ENCODE data around the gene FNDC3A.

Gene FNDC3A

GRCh38 chr13:48938308-48938943, 37.3 kb upstream of the FNDC3A start:
- H3K27me3 ChIP-seq (ENCODE audit: insufficient read depth, low read length, poor library complexity) = no peaks in the 10 kb centered on the region
- no peaks in the 10 kb centered on the region for H3K79me2 ChIP-seq (ENCODE audit: insufficient read depth, low read length)
- TF ChIP-seq EZH2 (IDR thresholded peaks at IDR 0.05; ENCODE audit: borderline replicate concordance, low read depth, low read length, severe bottlenecking) = no peak
- TF ChIP-seq, protein P1, sequence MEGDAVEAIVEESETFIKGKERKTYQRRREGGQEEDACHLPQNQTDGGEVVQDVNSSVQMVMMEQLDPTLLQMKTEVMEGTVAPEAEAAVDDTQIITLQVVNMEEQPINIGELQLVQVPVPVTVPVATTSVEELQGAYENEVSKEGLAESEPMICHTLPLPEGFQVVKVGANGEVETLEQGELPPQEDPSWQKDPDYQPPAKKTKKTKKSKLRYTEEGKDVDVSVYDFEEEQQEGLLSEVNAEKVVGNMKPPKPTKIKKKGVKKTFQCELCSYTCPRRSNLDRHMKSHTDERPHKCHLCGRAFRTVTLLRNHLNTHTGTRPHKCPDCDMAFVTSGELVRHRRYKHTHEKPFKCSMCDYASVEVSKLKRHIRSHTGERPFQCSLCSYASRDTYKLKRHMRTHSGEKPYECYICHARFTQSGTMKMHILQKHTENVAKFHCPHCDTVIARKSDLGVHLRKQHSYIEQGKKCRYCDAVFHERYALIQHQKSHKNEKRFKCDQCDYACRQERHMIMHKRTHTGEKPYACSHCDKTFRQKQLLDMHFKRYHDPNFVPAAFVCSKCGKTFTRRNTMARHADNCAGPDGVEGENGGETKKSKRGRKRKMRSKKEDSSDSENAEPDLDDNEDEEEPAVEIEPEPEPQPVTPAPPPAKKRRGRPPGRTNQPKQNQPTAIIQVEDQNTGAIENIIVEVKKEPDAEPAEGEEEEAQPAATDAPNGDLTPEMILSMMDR (IDR thresholded peaks at IDR 0.05; ENCODE audit: borderline replicate concordance, extremely low read depth, low read length, poor library complexity, severe bottlenecking) = no peak
- H2AFZ ChIP-seq (ENCODE audit: low read depth, low read length) = no peak overlapping the region
- no peaks in the 10 kb centered on the region for H3K9me3 ChIP-seq (ENCODE audit: insufficient read depth, low read length, severe bottlenecking)
- H3K4me2 ChIP-seq (ENCODE audit: insufficient read depth, low read length) = no peak overlapping the region
- no peaks in the 10 kb centered on the region for H3K36me3 ChIP-seq (ENCODE audit: insufficient read depth, low read length)
- no peak overlapping the region for H3K9ac ChIP-seq (ENCODE audit: low read depth, low read length)
- DNase-seq = no peak
- no peaks in the 10 kb centered on the region for H4K20me1 ChIP-seq (ENCODE audit: insufficient read depth, low read length)
- no peak overlapping the region for H3K4me3 ChIP-seq (ENCODE audit: low read depth in 1 of 2, low read length in 2 of 2)
- H3K4me1 ChIP-seq (ENCODE audit: insufficient read depth, low read length) = peaks cover 12% of the 10 kb centered on the region
- no peak overlapping the region for H3K27ac ChIP-seq (ENCODE audit: low read length)
- peak; percentile 88 for ATAC-seq (ENCODE audit: insufficient read depth, low read depth)

DNA sequence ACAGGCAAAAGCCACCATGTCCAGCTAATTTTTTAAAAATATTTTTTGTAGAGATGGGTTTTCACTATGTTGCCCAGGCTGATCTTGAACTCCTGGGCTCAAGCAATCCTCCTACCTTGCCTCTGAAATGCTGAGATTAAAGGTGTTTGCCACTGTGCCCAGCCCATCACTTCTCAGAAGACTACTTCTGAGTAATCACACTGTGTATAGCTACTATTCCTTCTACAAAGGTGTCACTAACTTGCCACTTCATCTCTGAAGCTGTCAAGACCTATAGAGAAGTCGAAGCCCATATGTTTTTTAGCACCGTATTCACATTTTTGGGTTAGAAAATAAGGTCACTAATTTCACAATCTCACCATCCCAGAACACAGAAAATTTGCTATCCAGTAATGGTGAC, 36.0 kb upstream of the FNDC3A start:
- Histone ChIP-seq H3K4me2 (ENCODE audit: insufficient read depth, low read length) (no peak overlapping the region), H4K20me1 (ENCODE audit: insufficient read depth, low read length) (no peaks in the 10 kb centered on the region), H3K9me3 (ENCODE audit: insufficient read depth, low read length, severe bottlenecking) (no peaks in the 10 kb centered on the region), H3K9ac (ENCODE audit: low read depth, low read length) (no peak overlapping the region), H3K36me3 (ENCODE audit: insufficient read depth, low read length) (no peaks in the 10 kb centered on the region), H2AFZ (ENCODE audit: low read depth, low read length) (no peak overlapping the region), H3K27me3 (ENCODE audit: insufficient read depth, low read length, poor library complexity) (no peaks in the 10 kb centered on the region), H3K27ac (ENCODE audit: low read length) (no peak overlapping the region), H3K4me1 (ENCODE audit: insufficient read depth, low read length) (peaks cover 12% of the 10 kb centered on the region), H3K4me3 (ENCODE audit: low read depth in 1 of 2, low read length in 2 of 2) (no peak overlapping the region), H3K79me2 (ENCODE audit: insufficient read depth, low read length) (no peaks in the 10 kb centered on the region)
- no peak for ATAC-seq (ENCODE audit: insufficient read depth, low read depth)
- DNase-seq = no peak
- TF ChIP-seq EZH2 (IDR thresholded peaks at IDR 0.05; ENCODE audit: borderline replicate concordance, low read depth, low read length, severe bottlenecking) = no peak

DNA sequence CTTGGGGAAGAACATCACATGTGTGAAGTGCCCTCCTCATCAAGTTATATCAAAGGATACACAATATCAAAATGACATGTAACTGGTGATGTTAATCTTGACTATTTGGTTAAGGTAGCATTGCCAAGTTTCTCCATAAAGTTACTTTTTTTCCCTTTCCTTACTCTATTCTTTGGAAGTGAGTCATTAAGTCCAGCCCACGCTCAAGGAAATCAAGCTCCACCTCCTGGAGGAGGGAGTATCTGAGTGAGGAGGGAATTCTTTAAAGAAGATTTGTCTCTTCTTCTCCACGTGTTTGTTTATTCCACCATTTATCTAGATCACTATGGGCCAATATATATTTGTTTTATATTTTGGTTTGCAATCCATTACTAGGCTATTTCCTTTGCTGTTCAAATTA, 33.6 kb upstream of the FNDC3A start:
- no peak overlapping the region for H3K4me3 ChIP-seq (ENCODE audit: low read depth in 1 of 2, low read length in 2 of 2)
- no peaks in the 10 kb centered on the region for H3K9me3 ChIP-seq (ENCODE audit: insufficient read depth, low read length, severe bottlenecking)
- H3K27ac ChIP-seq (ENCODE audit: low read length) = no peak overlapping the region
- no peaks in the 10 kb centered on the region for H3K36me3 ChIP-seq (ENCODE audit: insufficient read depth, low read length)
- H3K79me2 ChIP-seq (ENCODE audit: insufficient read depth, low read length) = no peaks in the 10 kb centered on the region
- H4K20me1 ChIP-seq (ENCODE audit: insufficient read depth, low read length) = no peaks in the 10 kb centered on the region
- H3K27me3 ChIP-seq (ENCODE audit: insufficient read depth, low read length, poor library complexity) = no peaks in the 10 kb centered on the region
- no peak overlapping the region for H2AFZ ChIP-seq (ENCODE audit: low read depth, low read length)
- no peak for ATAC-seq (ENCODE audit: insufficient read depth, low read depth)
- TF ChIP-seq, protein P1 (IDR thresholded peaks at IDR 0.05; ENCODE audit: borderline replicate concordance, extremely low read depth, low read length, poor library complexity, severe bottlenecking) = no peak
- no peak for TF ChIP-seq EZH2 (IDR thresholded peaks at IDR 0.05; ENCODE audit: borderline replicate concordance, low read depth, low read length, severe bottlenecking)
- H3K4me2 ChIP-seq (ENCODE audit: insufficient read depth, low read length) = no peak overlapping the region
- DNase-seq = no peak
- no peak overlapping the region for H3K9ac ChIP-seq (ENCODE audit: low read depth, low read length)
- peaks cover 12% of the 10 kb centered on the region for H3K4me1 ChIP-seq (ENCODE audit: insufficient read depth, low read length)

DNA sequence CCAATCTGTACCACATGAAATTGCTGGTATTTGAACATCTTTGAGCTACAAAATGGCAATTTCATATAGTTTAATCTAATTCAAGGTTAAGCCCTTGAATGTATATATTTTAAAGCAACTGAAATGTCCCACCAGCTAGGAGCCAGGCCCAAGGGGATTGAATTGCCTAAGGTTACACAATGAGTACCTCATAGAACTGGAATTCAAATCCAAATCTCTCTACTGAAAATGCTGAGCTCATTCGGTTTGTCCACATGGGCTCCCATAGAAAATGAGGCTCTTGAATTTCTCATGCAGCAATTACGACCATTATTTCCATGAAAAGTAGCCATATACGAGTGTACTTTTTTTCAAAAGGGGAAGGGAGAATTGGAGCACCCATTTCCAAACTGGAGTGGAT, 31.5 kb upstream of the FNDC3A start:
- ATAC-seq (ENCODE audit: insufficient read depth, low read depth) (no peak), DNase-seq (no peak)
- no peak overlapping the region for H3K9ac ChIP-seq (ENCODE audit: low read depth, low read length)
- no peak overlapping the region for H3K4me3 ChIP-seq (ENCODE audit: low read depth in 1 of 2, low read length in 2 of 2)
- H4K20me1 ChIP-seq (ENCODE audit: insufficient read depth, low read length) = no peaks in the 10 kb centered on the region
- no peaks in the 10 kb centered on the region for H3K27me3 ChIP-seq (ENCODE audit: insufficient read depth, low read length, poor library complexity)
- H2AFZ ChIP-seq (ENCODE audit: low read depth, low read length) = no peak overlapping the region
- no peak overlapping the region for H3K4me2 ChIP-seq (ENCODE audit: insufficient read depth, low read length)
- no peaks in the 10 kb centered on the region for H3K36me3 ChIP-seq (ENCODE audit: insufficient read depth, low read length)
- no peaks in the 10 kb centered on the region for H3K4me1 ChIP-seq (ENCODE audit: insufficient read depth, low read length)
- TF ChIP-seq, protein P1 (IDR thresholded peaks at IDR 0.05; ENCODE audit: borderline replicate concordance, extremely low read depth, low read length, poor library complexity, severe bottlenecking) = no peak
- no peak for TF ChIP-seq EZH2 (IDR thresholded peaks at IDR 0.05; ENCODE audit: borderline replicate concordance, low read depth, low read length, severe bottlenecking)
- H3K9me3 ChIP-seq (ENCODE audit: insufficient read depth, low read length, severe bottlenecking) = no peaks in the 10 kb centered on the region
- no peak overlapping the region for H3K27ac ChIP-seq (ENCODE audit: low read length)
- H3K79me2 ChIP-seq (ENCODE audit: insufficient read depth, low read length) = no peaks in the 10 kb centered on the region
